Astrocyte (in vitro differentiated cells and primary cell): ENCODE results near the gene ONECUT3.

Source experiments
- CTCF ChIP-seq: IDR thresholded peaks from 2 replicates; pipeline ENCODE4 v1.5.1; 2011; ENCODE audit warnings: low read depth, mild to moderate bottlenecking, inconsistent platforms, low read length, moderate library complexity; ENCODE audit not compliant: insufficient read depth
- EZH2 ChIP-seq: IDR thresholded peaks from 2 replicates; pipeline ENCODE4 v1.6.1; 2012; ENCODE audit warnings: mild to moderate bottlenecking, low read length, inconsistent platforms; ENCODE audit not compliant: insufficient read depth

GRCh38 chr19:1804858-1805257 is 51.6 kb downstream of the ONECUT3 start:
- TF ChIP-seq CTCF (no peak), EZH2 (no peak)
